Neutrophil (primary cell): ENCODE measurements around the gene ADAM15.

Source experiments
- H3K27ac ChIP-seq: fragments of 200-600 bp; sonication (generic); 2 replicates; pipeline ENCODE4 v1.5.1; 2016; ENCODE audit warnings: mild to moderate bottlenecking, moderate library complexity
- H3K27me3 ChIP-seq: fragments of 200-600 bp; sonication (generic); 2 replicates; pipeline ENCODE4 v1.6.0; 2016; ENCODE audit warnings: mild to moderate bottlenecking
- H3K36me3 ChIP-seq: fragments of 200-600 bp; sonication (generic); 2 replicates; pipeline ENCODE4 v1.5.1; 2017
- H3K4me1 ChIP-seq, 2 experiments: fragments of 200-600 bp in 1 of 2; sonication (generic) in 1 of 2; 1 replicate in 1 of 2; 2 replicates in 1 of 2; pipeline versions ENCODE4 v1.5.1 to v1.6.1; 2013 to 2016; ENCODE audit warnings: low read depth in 1 of 2, low read length in 1 of 2, mild to moderate bottlenecking in 1 of 2, moderate library complexity in 1 of 2; ENCODE audit not compliant: control insufficient read depth in 1 of 2, insufficient read depth in 1 of 2
- H3K4me3 ChIP-seq, 2 experiments: fragments of 200-600 bp in 1 of 2; sonication (generic) in 1 of 2; 1 replicate in 1 of 2; 2 replicates in 1 of 2; pipeline ENCODE4 v1.5.1; 2013 to 2016; ENCODE audit warnings: low read depth in 1 of 2, low read length in 1 of 2, mild to moderate bottlenecking in 1 of 2, moderate library complexity in 1 of 2
- H3K9me3 ChIP-seq: fragments of 200-600 bp; sonication (generic); 2 replicates; pipeline ENCODE4 v1.5.1; 2016
- TF ChIP-seq, protein P1 (sequence below): fragments of 200-600 bp; sonication (generic); IDR thresholded peaks from 2 replicates; pipeline ENCODE4 v1.5.1; 2016; ENCODE audit warnings: antibody characterized with exemption

The ADAM15 gene

DNA sequence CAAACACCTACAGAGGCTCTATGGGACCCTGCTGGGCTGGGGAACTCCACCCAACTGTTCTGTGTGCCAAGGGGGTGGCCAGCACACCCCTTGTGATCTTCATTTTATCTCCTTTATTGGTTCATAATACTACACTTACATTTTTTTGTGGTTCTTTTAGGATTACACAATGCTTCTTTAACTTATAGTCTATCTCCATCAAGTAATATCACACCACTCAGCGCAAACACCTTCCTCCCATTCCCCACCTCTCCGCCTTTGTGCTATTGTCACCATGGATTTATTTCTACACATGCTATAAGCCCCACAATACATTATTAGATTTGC lies 43.5 kb downstream of the ADAM15 start:
- H3K4me1 ChIP-seq: peaks cover 0 to 5% of the 10 kb centered on the region in 2 experiments
- no peak overlapping the region for H3K4me3 ChIP-seq
- no peaks in the 10 kb centered on the region for H3K9me3 ChIP-seq
- H3K27ac ChIP-seq: no peak overlapping the region
- TF ChIP-seq, protein P1, sequence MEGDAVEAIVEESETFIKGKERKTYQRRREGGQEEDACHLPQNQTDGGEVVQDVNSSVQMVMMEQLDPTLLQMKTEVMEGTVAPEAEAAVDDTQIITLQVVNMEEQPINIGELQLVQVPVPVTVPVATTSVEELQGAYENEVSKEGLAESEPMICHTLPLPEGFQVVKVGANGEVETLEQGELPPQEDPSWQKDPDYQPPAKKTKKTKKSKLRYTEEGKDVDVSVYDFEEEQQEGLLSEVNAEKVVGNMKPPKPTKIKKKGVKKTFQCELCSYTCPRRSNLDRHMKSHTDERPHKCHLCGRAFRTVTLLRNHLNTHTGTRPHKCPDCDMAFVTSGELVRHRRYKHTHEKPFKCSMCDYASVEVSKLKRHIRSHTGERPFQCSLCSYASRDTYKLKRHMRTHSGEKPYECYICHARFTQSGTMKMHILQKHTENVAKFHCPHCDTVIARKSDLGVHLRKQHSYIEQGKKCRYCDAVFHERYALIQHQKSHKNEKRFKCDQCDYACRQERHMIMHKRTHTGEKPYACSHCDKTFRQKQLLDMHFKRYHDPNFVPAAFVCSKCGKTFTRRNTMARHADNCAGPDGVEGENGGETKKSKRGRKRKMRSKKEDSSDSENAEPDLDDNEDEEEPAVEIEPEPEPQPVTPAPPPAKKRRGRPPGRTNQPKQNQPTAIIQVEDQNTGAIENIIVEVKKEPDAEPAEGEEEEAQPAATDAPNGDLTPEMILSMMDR: no peak
- peaks cover 20% of the 10 kb centered on the region for H3K27me3 ChIP-seq
- no peaks in the 10 kb centered on the region for H3K36me3 ChIP-seq

DNA sequence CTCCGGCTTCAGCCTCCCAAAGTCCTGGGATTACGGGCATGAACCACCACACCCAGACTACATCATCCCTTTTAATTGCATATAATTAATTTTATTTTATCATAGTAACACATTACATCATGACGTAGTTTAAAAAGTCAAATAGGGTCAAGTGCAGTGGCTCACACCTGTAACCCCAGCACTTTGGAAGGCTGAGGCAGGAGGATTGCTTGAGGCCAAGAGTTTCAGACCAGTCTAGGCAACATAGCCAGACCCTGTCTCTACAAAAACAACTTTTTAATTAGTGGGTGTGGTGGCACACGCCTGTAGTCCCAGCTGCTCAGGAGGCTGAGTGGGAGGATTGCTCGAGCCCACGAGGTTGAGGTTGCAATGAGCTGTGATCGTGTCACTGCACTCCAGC lies 48.2 kb downstream of the ADAM15 start:
- peaks cover 19% of the 10 kb centered on the region for H3K27me3 ChIP-seq
- no peaks in the 10 kb centered on the region for H3K9me3 ChIP-seq
- H3K27ac ChIP-seq: no peak overlapping the region
- H3K36me3 ChIP-seq: no peaks in the 10 kb centered on the region
- H3K4me3 ChIP-seq: no peak overlapping the region
- peaks cover 5 to 8% of the 10 kb centered on the region in 2 experiments for H3K4me1 ChIP-seq
- TF ChIP-seq, protein P1: no peak

DNA sequence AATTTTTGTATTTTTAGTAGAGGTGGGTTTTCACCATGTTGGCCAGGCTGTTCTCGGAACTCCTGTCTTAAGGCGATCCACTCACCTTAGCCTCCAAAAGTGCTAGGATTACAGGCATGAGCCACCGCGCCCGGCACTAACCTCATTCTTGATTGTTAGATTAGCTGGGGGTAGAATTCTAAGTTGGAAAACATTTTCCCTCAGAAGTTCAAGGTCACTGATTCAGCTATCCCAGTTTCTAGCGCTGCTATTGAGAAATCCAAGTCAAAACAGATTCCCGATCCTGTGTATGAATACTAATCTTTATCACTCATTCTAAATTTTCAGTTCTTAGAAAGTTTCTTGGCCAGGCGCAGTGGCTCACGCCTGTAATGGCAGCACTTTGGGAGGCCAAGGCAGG lies 52.2 kb downstream of the ADAM15 start:
- peaks cover 5 to 8% of the 10 kb centered on the region in 2 experiments for H3K4me1 ChIP-seq
- no peak overlapping the region for H3K4me3 ChIP-seq
- no peaks in the 10 kb centered on the region for H3K9me3 ChIP-seq
- no peaks in the 10 kb centered on the region for H3K27me3 ChIP-seq
- H3K27ac ChIP-seq: no peak overlapping the region
- TF ChIP-seq, protein P1: no peak
- H3K36me3 ChIP-seq: no peaks in the 10 kb centered on the region

DNA sequence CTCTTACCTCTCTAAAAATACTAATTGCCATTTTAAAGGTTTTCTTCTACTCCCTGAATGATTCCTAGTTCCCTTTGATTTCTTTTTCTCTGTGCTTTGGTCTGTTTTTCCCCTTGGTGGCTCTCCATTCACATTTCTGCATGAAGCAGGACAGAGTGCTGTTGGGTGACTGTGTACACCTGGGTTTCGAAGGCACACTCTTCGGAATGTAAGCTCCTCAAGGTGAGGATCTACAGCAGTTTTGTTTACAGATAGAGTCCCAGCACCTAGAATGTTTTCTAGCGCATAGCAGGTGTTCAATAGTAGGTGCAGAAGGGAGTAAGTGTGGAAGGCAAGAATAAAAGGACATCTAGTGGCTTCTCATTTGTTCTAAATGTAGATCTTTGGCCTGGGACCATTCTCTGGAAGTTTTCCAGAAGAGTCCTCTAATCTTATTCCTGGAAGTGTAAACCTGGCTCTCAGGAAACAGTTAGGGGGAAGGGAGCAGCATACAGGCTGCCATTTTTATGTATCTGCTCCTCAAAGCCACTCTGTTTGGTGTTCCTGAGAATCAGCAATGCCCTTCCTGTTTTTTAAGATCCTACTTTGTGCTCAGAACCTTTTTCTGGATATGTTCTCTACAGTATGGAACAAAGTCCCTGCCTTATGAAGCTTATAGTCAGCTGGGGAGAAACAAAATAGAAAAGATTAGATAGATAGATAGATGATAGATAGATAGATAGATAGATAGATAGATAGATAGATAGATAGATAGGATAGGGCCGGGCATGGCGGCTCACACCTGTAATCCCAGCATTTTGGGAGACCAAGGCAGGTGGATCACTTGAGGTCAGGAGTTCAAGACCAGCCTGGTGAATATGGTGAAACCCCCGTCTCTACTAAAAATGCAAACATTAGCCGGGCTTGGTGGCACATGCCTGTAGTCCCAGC lies 53.8 kb downstream of the ADAM15 start:
- H3K36me3 ChIP-seq: no peaks in the 10 kb centered on the region
- TF ChIP-seq, protein P1: no peak
- H3K9me3 ChIP-seq: no peaks in the 10 kb centered on the region
- H3K4me3 ChIP-seq: no peak overlapping the region
- H3K27ac ChIP-seq: no peak overlapping the region
- no peaks in the 10 kb centered on the region for H3K27me3 ChIP-seq
- peaks cover 5 to 8% of the 10 kb centered on the region in 2 experiments for H3K4me1 ChIP-seq

DNA sequence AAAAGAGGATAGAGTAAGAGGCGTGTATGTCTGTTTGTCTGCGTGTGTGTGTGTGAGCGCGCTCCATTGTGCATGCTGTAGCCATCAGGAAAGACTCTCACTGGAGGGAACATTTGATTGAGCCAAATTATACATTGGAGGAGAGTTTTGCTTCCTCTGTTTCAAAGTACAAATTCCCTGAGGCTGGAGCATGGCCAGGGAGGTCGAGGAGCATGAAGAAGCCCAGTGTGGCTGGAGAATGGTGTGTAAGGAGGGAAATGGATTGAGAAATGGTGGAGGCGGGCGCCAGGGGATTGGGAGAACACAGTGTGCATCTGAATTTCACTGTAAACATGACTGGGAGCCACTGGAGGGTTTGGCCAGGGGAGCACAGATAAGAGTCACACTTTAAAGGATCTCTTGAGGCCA lies 54.5 kb downstream of the ADAM15 start:
- Histone ChIP-seq H3K9me3 (no peaks in the 10 kb centered on the region), H3K36me3 (no peaks in the 10 kb centered on the region), H3K4me3 (no peak overlapping the region), H3K27ac (no peak overlapping the region), H3K27me3 (no peaks in the 10 kb centered on the region), H3K4me1 (peaks cover 5 to 8% of the 10 kb centered on the region in 2 experiments)
- TF ChIP-seq, protein P1: no peak
